OCI-LY1 (cell line): Measurements from ENCODE around the gene PLXNA3.
A peak's percentile ranks its signal among the peaks of the same experiment; 100 is the strongest.

Source experiments
- H2AFZ ChIP-seq: fragments of 200-600 bp; sonication (generic), shearing (Covaris generic); 2 replicates; pipeline ENCODE4 v1.6.0; 2014; ENCODE audit warnings: antibody characterized with exemption, mild to moderate bottlenecking, low read length
- H3F3A ChIP-seq: fragments of 200-600 bp; sonication (generic), shearing (Covaris generic); 2 replicates; pipeline ENCODE4 v1.6.0; 2014; ENCODE audit warnings: mild to moderate bottlenecking, antibody characterized with exemption, low read length, moderate library complexity; ENCODE audit not compliant: insufficient read depth
- H3K27ac ChIP-seq: fragments of 200-600 bp; sonication (generic); 2 replicates; pipeline ENCODE4 v1.5.1; 2014; ENCODE audit warnings: low read length, mixed run types, mild to moderate bottlenecking, low read depth; ENCODE audit not compliant: poor library complexity, severe bottlenecking
- H3K27me3 ChIP-seq: fragments of 200-600 bp; sonication (generic); 2 replicates; pipeline ENCODE4 v1.6.0; 2014; ENCODE audit warnings: antibody characterized with exemption, mild to moderate bottlenecking, low read length, moderate library complexity; ENCODE audit not compliant: insufficient read depth
- H3K36me3 ChIP-seq: fragments of 200-600 bp; sonication (generic); 2 replicates; pipeline ENCODE4 v1.6.1; 2014; ENCODE audit warnings: mild to moderate bottlenecking, antibody characterized with exemption, low read length, moderate library complexity, mixed read lengths; ENCODE audit not compliant: insufficient read depth
- H3K4me1 ChIP-seq: fragments of 200-600 bp; sonication (generic); 2 replicates; pipeline ENCODE4 v1.5.1; 2014; ENCODE audit warnings: mild to moderate bottlenecking, low read length, moderate library complexity; ENCODE audit not compliant: insufficient read depth, severe bottlenecking
- H3K4me2 ChIP-seq: fragments of 200-600 bp; sonication (generic), shearing (Covaris generic); 2 replicates; pipeline ENCODE4 v1.6.1; 2014; ENCODE audit warnings: low read length
- H3K4me3 ChIP-seq: fragments of 200-600 bp; sonication (generic); 2 replicates; pipeline ENCODE4 v1.5.1; 2014; ENCODE audit warnings: low read length, low read depth, mild to moderate bottlenecking, mixed read lengths; ENCODE audit not compliant: poor library complexity, severe bottlenecking
- H3K79me2 ChIP-seq: fragments of 200-600 bp; shearing (Covaris generic); 2 replicates; pipeline ENCODE4 v1.6.1; 2016; ENCODE audit warnings: mixed run types, low read length, mixed read lengths; ENCODE audit not compliant: insufficient read depth
- H3K9ac ChIP-seq: fragments of 200-600 bp; sonication (generic), shearing (Covaris generic); 2 replicates; pipeline ENCODE4 v1.6.1; 2014; ENCODE audit warnings: mild to moderate bottlenecking, low read length, mixed read lengths
- H3K9me2 ChIP-seq: fragments of 200-600 bp; sonication (generic), shearing (Covaris generic); 2 replicates; pipeline ENCODE4 v1.6.1; 2014; ENCODE audit warnings: low read depth, mild to moderate bottlenecking, low read length, mixed read lengths
- H3K9me3 ChIP-seq: fragments of 200-600 bp; shearing (Covaris generic); 2 replicates; pipeline ENCODE4 v1.6.1; 2014; ENCODE audit warnings: low read length, mixed read lengths
- H4K20me1 ChIP-seq: fragments of 200-600 bp; sonication (generic), shearing (Covaris generic); 2 replicates; pipeline ENCODE4 v1.6.0; 2016; ENCODE audit warnings: mild to moderate bottlenecking, low read length; ENCODE audit not compliant: insufficient read depth
- EZH2 ChIP-seq: fragments of 200-600 bp; sonication (generic), shearing (Covaris generic); IDR thresholded peaks from 2 replicates; pipeline ENCODE4 v1.8.0; 2017; ENCODE audit warnings: borderline replicate concordance, mixed run types, mild to moderate bottlenecking, antibody characterized with exemption, low read length, moderate library complexity, mixed read lengths
- TF ChIP-seq, protein P1 (sequence below): fragments of 200-600 bp; sonication (generic), shearing (Covaris generic); IDR thresholded peaks from 2 replicates; pipeline ENCODE4 v1.5.1; 2017; ENCODE audit warnings: mild to moderate bottlenecking, antibody characterized with exemption, low read length, moderate library complexity, mixed read lengths

The PLXNA3 gene

DNA sequence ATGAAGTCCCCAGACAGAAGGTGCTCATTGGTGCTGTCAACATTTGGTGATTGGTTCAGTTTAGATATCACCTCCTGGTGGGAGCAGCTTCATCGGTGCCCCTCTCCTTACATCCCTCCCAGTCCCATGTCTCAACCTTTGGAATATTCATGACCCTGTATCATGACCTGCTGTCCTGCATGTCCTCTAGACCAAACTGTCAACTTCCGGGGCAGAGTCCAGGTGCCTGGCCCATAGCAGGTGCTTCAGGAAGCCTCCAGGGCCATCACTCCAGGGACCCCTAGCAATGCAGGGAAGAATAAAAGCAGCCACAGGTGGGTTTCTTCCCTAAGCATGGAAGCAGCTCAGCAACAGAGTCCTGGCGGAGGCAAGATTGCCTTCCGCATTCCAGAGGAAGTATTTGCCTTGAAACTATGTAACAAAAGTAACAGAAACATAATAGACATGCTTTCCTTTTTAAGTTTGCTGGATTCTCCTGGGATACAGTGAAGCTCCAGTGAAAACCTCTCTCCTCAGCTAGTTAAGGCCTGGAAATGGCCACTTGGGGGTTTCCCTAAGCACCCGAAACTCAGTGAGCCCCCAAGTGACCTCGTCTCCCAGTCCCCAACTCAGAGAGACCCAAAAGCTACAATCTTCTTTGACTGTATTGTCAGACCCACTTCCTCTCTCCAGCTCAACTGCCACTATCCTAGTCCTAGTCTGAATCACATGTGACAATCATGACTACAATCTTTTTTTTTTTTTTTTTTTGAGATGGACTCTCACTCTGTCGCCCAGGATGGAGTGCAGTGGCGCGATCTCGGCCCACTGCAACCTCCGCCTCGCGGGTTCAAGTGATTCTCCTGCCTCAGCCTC is 30.9 kb upstream of the PLXNA3 start:
- no peak overlapping the region for H3K9ac ChIP-seq
- no peaks in the 10 kb centered on the region for H4K20me1 ChIP-seq
- no peak overlapping the region for H3K27ac ChIP-seq
- TF ChIP-seq EZH2, result no peak
- TF ChIP-seq, protein P1, sequence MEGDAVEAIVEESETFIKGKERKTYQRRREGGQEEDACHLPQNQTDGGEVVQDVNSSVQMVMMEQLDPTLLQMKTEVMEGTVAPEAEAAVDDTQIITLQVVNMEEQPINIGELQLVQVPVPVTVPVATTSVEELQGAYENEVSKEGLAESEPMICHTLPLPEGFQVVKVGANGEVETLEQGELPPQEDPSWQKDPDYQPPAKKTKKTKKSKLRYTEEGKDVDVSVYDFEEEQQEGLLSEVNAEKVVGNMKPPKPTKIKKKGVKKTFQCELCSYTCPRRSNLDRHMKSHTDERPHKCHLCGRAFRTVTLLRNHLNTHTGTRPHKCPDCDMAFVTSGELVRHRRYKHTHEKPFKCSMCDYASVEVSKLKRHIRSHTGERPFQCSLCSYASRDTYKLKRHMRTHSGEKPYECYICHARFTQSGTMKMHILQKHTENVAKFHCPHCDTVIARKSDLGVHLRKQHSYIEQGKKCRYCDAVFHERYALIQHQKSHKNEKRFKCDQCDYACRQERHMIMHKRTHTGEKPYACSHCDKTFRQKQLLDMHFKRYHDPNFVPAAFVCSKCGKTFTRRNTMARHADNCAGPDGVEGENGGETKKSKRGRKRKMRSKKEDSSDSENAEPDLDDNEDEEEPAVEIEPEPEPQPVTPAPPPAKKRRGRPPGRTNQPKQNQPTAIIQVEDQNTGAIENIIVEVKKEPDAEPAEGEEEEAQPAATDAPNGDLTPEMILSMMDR, result no peak
- peaks cover 2% of the 10 kb centered on the region; the same call in 1 of the 2 replicates for H3K36me3 ChIP-seq
- no peak overlapping the region for H3K4me2 ChIP-seq
- H2AFZ ChIP-seq, result no peak overlapping the region
- peaks cover 16% of the 10 kb centered on the region for H3K4me1 ChIP-seq
- no peak overlapping the region for H3K4me3 ChIP-seq
- no peaks in the 10 kb centered on the region for H3K9me2 ChIP-seq
- H3K27me3 ChIP-seq, result no peaks in the 10 kb centered on the region
- H3K79me2 ChIP-seq, result no peaks in the 10 kb centered on the region
- no peaks in the 10 kb centered on the region for H3K9me3 ChIP-seq
- no peaks in the 10 kb centered on the region for H3F3A ChIP-seq

DNA sequence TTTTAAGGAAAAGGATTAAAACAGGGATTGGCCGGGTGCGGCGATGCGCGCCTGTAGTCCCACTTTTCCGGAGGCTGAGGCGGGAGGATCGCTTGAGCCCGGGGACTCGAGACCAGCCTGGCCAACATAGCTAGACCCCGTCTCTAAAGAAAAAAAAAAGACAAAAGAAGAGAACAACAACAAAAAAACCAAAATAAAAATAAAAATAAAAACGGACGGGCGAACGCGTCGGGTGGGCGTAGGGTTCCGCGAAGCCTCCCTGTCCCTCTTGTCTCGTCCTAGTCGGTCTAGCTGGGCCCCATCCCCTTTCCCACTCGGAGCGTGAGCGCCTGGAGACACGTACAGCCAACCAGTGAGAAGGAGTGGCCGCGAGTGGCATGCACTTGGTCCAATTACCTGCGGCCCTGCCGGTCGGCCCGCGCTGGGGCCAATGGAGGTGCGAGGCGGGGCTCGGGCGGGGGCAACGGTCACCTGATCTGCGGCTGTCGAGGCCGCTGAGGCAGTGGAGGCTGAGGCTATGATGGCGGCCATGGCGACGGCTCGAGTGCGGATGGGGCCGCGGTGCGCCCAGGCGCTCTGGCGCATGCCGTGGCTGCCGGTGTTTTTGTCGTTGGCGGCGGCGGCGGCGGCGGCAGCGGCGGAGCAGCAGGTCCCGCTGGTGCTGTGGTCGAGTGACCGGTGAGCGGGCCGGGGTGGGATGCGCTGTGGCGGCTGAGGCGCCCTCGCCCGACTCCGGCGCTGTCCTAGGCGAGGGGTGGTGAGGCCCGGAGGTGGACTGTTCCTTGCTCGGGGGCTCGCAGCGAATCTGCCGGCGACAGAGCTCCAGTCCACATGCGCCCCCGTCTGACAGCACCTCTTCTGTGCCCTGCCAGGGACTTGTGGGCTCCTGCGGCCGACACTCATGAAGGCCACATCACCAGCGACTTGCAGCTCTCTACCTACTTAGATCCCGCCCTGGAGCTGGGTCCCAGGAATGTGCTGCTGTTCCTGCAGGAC is 29.6 kb upstream of the PLXNA3 start, which contains the start of gene ATP6AP1:
ATP6AP1 (plus strand) TSS at position 502 of the 996 bp plus-strand sequence; CDS start at position 518, 16 bp downstream.
- peak within 1 kb of the TSS; percentile 21 for H3K27ac ChIP-seq
- peak within 1 kb of the TSS; percentile 87 for H3K9ac ChIP-seq
- TF ChIP-seq, protein P1, result peak; percentile 25; the same call in 1 of the 2 replicates
- TF ChIP-seq EZH2, result no peak
- H3K4me2 ChIP-seq, result peak within 1 kb of the TSS; percentile 98
- H3K9me3 ChIP-seq, result no peaks in the 10 kb centered on the region
- H3K9me2 ChIP-seq, result no peaks in the 10 kb centered on the region
- H4K20me1 ChIP-seq, result no peaks in the 10 kb centered on the region
- peaks cover 16% of the 10 kb centered on the region for H3K4me1 ChIP-seq
- peaks cover 15% of the 10 kb centered on the region; the same call in 1 of the 2 replicates for H3K36me3 ChIP-seq
- H3K4me3 ChIP-seq, result peak within 1 kb of the TSS; percentile 85
- no peak within 1 kb of the TSS for H2AFZ ChIP-seq
- no peaks in the 10 kb centered on the region for H3K79me2 ChIP-seq
- no peaks in the 10 kb centered on the region for H3F3A ChIP-seq
- H3K27me3 ChIP-seq, result no peaks in the 10 kb centered on the region

DNA sequence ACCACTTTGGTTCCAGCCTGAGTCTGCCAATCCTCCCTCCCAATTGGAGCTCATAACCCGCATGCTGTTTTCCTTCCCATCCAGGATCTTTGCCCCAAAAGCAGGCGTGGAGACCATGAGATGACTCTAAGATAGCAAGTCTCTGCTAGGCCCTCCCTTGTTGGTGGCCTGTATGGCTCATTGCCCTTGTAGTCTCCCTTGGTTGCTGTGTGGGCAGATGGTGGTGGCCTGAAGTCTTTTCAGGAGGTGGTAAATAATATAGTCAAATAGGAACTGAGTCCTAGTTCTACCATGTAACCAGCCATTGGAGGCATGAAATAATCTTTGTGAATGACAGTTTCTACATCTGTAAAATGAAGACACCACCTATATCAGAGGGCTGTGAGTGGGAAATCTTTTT is 28.4 kb upstream of the PLXNA3 start:
- no peaks in the 10 kb centered on the region for H3K79me2 ChIP-seq
- peak overlapping the region; percentile 87; the same call in 1 of the 2 replicates for H3K9ac ChIP-seq
- no peak overlapping the region for H3K27ac ChIP-seq
- H3K4me1 ChIP-seq, result peaks cover 16% of the 10 kb centered on the region
- no peaks in the 10 kb centered on the region for H3K9me3 ChIP-seq
- H3K27me3 ChIP-seq, result no peaks in the 10 kb centered on the region
- H2AFZ ChIP-seq, result no peak overlapping the region
- TF ChIP-seq, protein P1, result no peak
- TF ChIP-seq EZH2, result no peak
- H4K20me1 ChIP-seq, result no peaks in the 10 kb centered on the region
- H3K36me3 ChIP-seq, result peaks cover 15% of the 10 kb centered on the region; the same call in 1 of the 2 replicates
- no peaks in the 10 kb centered on the region for H3F3A ChIP-seq
- no peaks in the 10 kb centered on the region for H3K9me2 ChIP-seq
- H3K4me2 ChIP-seq, result peak overlapping the region; percentile 98
- H3K4me3 ChIP-seq, result peak overlapping the region; percentile 85
